Epithelial cell of alveolus of lung (primary cell): ENCODE data around the gene ZNF410. TPM values are rescaled to one million over a fixed set of nuclear protein-coding genes. Genes with fewer than 3 reads are reported as not detected.

Experiments used
- total RNA-seq: library from RNA; depleted of rRNA; stranded (reverse); fragments of >200 nt; gene quantifications from 2 replicates; pipeline ENCODE4 v1.2.1, GENCODE V29; 2015

Gene ZNF410, protein sequence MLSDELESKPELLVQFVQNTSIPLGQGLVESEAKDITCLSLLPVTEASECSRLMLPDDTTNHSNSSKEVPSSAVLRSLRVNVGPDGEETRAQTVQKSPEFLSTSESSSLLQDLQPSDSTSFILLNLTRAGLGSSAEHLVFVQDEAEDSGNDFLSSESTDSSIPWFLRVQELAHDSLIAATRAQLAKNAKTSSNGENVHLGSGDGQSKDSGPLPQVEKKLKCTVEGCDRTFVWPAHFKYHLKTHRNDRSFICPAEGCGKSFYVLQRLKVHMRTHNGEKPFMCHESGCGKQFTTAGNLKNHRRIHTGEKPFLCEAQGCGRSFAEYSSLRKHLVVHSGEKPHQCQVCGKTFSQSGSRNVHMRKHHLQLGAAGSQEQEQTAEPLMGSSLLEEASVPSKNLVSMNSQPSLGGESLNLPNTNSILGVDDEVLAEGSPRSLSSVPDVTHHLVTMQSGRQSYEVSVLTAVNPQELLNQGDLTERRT
- total RNA-seq = 42.5 and 46.1 TPM in 2 replicates

GRCh38 chr14:73886449-73887317, at the start of gene ZNF410:
Gene ZNF410, plus strand, starts transcription at chr14:73886859. Its CDS starts 5,317 bp downstream, at chr14:73892176.

DNA sequence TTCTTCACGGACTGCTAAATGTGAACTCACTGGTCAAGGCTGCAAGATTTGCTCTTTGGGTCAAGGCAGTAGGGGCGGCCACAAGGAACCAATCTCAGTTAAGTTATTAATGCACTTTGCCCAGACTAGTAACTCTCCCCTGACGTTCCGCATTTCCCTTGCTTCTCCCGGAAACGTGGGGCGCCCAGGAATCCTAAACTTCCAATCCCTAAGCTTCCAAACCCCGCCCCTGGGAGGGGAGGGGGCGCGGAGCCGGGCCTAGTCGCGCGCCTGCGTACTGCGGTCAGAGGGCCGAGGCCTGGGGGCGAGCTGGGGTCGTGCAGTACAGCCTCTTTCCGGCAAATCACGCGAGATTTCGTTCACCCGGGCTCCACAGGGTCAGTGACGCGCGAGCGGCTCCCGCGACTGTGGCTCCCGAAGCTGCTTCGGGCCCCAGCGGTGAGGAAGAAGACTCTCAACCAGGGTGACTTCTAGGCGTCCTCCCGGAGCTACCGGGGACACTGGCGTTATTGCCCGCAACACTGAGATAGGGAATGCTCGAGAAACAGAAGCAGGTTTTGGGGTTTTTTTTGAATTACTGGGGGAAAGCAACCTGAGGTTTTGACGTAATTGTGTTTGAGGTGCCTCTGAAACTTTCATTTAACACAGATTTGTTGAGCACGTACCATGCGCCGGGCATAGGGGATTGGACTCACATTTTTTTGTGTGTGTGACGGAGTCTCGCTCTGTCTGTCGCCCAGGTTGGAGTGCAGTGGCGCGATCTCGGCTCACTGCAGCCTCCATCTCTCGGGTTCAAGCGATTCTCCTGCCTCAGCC, 34.9 kb upstream of the ZNF410 start, which contains the start of gene PTGR2:
Gene PTGR2, plus strand, starts transcription at position 265 of the 816 bp plus-strand sequence. CDS start 7,032 bp downstream, outside the sequence.

GRCh38 chr14:73949752-73950734, 63.4 kb downstream of the ZNF410 start, which contains the start of the genes COQ6 and FAM161B:
Gene COQ6, plus strand, starts transcription at chr14:73950302. Its CDS starts 31 bp downstream, at chr14:73950333.
Gene FAM161B, minus strand, starts transcription at chr14:73950094. Its CDS starts 68 bp downstream, at chr14:73950026.

Other genes with a start within 250 kb of the ZNF410 start
- gene DNAL1, start 241.9 kb upstream of the ZNF410 start, total RNA-seq = 8.3 and 11.1 TPM in 2 replicates
- gene PNMA1, start 172.5 kb upstream of the ZNF410 start, total RNA-seq = 11.2 and 23.0 TPM in 2 replicates
- 3.5 and 3.8 TPM in 2 replicates for gene PTGR2, start 35.0 kb upstream of the ZNF410 start, total RNA-seq
- 1.6 and 1.9 TPM in 2 replicates for gene FAM161B, start 63.2 kb downstream of the ZNF410 start, total RNA-seq
- 20.4 and 26.9 TPM in 2 replicates for gene COQ6, start 63.4 kb downstream of the ZNF410 start, total RNA-seq
- 5.0 and 6.6 TPM in 2 replicates for gene ENTPD5, start 132.4 kb downstream of the ZNF410 start, total RNA-seq
- 5.7 and 8.4 TPM in 2 replicates for gene BBOF1, start 132.5 kb downstream of the ZNF410 start, total RNA-seq
- gene ALDH6A1, start 197.6 kb downstream of the ZNF410 start, total RNA-seq = 14.1 and 24.8 TPM in 2 replicates
- 3.8 and 4.5 TPM in 2 replicates for gene LIN52, start 198.1 kb downstream of the ZNF410 start, total RNA-seq